ENCODE data around the gene CHRM5.

DNA sequence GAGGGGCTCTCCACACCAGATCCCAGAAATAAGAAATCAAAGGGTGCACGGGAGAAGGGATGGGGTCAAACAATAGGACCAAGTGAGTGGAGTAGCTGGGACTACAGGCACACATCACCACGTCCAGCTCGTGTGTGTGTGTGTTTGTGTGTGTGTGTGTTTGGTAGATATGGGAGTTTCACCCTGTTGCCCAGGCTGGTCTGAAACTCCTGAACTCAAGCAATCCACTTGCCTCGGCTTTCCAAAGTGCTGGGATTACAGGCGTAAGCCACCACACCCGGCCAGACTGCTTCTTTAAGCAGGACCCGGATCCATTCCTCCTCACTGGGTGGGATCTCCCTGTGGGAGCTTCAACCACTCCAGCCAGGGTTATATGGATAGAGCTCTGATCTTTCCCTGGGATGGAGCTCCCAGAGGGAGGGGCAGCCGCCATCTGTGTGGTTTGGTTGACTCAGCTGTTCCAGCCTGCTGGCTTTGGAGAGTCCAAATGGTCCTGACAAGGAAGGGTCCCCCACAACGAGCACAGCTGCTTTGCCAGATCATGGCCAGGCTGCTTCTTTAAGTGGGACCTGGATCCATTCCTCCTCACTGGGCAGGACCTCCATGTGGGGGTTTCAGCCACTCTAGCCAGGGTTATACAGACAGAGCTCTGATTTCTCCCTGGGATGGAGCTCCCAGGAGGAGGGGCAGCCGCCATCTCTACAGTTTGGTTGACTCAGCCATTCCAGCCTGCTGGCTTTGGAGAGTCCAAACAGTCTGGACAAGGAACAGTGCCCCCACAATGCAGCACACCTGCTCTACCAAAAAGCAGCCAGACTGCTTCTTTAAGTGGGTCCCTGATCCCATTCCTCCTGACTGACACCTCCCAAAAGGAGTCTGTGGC lies 79.8 kb downstream of the CHRM5 start:
- TF ChIP-seq, protein P1, sequence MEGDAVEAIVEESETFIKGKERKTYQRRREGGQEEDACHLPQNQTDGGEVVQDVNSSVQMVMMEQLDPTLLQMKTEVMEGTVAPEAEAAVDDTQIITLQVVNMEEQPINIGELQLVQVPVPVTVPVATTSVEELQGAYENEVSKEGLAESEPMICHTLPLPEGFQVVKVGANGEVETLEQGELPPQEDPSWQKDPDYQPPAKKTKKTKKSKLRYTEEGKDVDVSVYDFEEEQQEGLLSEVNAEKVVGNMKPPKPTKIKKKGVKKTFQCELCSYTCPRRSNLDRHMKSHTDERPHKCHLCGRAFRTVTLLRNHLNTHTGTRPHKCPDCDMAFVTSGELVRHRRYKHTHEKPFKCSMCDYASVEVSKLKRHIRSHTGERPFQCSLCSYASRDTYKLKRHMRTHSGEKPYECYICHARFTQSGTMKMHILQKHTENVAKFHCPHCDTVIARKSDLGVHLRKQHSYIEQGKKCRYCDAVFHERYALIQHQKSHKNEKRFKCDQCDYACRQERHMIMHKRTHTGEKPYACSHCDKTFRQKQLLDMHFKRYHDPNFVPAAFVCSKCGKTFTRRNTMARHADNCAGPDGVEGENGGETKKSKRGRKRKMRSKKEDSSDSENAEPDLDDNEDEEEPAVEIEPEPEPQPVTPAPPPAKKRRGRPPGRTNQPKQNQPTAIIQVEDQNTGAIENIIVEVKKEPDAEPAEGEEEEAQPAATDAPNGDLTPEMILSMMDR (IDR thresholded peaks at IDR 0.05) = no peak
- TF ChIP-seq POLR2A (IDR thresholded peaks at IDR 0.05) (no peak), EP300 (IDR thresholded peaks at IDR 0.05) (no peak), POLR2AphosphoS5 (IDR thresholded peaks at IDR 0.05) (no peak)
